HG02970 (cell line): ENCODE data around the gene ZC3H11A.
A peak's percentile ranks its signal among the peaks of the same experiment; 100 is the strongest.
"Not testable (repeated sequence)": the region's sequence is repeated elsewhere in the genome, so short reads cannot be mapped to it uniquely, and the experiment has no call there.

Experiments
- ATAC-seq: cut with Tn5 transposase; IDR thresholded peaks from one replicate; pipeline ENCODE4 v1.9.1; 2021; ENCODE audit warnings: mild to moderate bottlenecking, moderate library complexity, moderate number of reproducible peaks; ENCODE audit not compliant: unreplicated experiment, low FRiP score

ZC3H11A gene

DNA sequence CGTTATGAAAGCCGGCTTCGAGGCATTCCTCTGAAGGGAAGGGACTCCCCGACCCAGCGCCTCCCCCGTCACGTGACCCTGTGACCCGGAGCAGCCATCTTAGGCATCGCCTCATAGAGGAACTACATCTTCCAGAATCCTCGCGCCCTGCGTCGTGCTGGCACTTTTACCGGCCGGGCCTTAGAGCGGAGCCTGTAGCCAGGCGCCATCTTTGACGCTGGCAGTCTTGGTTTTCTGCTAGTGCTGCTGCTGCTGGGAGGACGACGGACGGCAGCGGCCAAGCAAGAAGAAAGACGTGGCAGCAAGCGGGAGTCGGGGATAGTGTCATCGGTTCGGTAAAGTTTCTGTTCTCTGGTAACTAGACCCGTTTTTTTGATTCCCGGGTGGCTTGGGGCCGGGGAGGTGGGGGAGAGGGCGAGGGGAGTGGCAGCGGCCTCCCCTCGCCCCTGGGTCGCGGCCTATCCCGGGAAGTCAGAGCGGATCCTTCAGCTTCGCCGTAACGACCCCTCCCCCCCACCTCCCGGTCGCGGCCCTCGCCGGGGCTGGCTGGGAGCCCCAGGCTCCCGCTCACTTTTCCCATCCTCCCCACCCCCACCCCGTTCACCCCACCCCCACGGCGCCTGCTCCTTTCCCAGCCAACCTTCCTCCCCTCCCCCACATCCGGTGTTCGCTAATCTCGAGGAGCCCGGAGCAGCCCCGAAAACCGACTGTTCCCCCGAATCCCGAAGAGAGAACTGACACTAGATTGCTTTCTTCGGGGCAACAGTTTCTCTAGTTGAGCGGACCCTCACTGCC, at the start of gene ZC3H11A, which contains the start of gene ZBED6:
Gene ZC3H11A, plus strand, starts transcription at position 183 of the 795 bp plus-strand sequence. CDS start 21,448 bp downstream, outside the sequence.
Gene ZBED6, plus strand, starts transcription at position 183 of the 795 bp plus-strand sequence. CDS start 1,900 bp downstream, outside the sequence.
- peak; percentile 93 for ATAC-seq

DNA sequence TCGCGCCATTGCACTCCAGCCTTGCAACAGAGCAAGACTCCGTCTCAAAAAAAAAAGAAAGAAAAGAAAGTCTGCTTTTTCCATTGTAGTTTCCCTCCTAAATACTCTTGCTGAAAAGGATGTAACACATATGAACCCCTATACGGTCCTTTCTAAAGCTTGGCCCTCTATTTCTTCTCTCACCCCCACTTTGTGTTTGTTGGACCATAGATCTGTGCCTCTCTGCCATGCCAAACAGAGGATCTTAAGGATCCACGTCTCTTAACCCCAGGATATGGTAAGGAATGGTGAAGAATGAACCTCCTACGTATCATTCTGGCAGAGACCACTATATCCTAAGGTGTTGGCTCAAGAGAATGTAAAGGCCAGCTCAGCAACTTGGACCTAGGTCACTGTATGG, 49.1 kb upstream of the ZC3H11A start:
- ATAC-seq, result no peak

- ATAC-seq, result no peak
These were observed 44.4 kb upstream of the ZC3H11A start for GRCh38 chr1:203751051-203751450.

- not testable (repeated sequence) for ATAC-seq
These were observed 43.6 kb upstream of the ZC3H11A start for GRCh38 chr1:203751618-203752361.

DNA sequence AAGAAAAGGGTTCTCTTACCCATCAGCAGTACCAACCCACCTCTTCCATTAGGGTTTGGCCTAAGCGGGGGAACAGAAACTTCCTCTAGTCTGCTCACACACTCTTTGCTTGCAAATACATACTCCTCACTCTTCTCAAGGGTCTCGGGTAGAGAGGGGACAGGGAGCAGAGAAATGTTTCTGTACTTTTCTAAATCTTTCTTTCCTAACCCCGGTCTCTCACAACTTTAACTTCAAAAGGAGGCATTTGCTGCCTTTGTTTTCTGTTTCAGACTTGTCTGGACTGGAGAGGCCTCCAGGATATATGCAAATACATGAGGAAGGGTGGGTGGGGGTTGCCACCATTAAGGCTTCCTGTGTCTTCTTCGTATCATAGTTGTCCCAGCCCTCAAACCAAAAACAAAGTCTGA, 41.0 kb upstream of the ZC3H11A start:
- ATAC-seq, result no peak

- no peak for ATAC-seq
These were observed 39.4 kb upstream of the ZC3H11A start for GRCh38 chr1:203756036-203756435.

DNA sequence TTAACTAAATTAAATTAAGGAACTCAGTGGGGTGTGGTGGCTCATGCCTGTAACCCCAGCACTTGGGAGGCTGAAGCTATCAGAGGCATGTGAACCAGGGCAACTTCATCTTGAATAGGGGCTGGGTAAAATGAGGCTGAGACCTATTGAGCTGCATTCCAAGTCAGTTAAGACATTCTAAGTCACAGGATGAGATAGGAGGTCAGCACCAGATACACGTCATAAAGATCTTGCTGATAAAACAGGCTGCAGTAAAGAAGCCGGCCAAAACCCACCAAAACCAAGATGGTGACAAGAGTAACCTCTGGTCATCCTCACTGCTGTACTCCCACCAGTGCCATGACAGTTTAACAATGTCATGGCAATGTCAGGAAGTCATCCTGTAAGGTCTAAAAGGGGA, 36.7 kb upstream of the ZC3H11A start:
- ATAC-seq, result not testable (repeated sequence)

DNA sequence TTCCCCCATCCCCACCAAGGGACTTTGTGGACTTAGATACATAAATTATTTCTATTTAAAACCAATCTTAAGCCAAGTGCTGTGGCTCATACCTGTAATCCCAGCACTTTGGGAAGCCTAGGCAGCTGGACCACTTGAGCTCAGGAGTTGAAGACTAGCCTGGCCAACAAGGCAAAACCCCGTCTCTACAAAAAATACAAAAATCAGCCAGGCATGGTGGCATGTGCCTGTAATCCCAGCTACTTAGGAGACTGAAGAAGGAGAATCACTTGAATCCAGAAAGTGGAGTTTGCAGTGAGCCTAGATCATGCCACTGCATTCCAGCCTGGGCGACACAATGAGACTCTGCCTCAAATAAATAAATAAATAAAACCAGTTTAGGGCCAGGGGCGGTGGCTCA, 34.9 kb upstream of the ZC3H11A start:
- ATAC-seq, result no peak

DNA sequence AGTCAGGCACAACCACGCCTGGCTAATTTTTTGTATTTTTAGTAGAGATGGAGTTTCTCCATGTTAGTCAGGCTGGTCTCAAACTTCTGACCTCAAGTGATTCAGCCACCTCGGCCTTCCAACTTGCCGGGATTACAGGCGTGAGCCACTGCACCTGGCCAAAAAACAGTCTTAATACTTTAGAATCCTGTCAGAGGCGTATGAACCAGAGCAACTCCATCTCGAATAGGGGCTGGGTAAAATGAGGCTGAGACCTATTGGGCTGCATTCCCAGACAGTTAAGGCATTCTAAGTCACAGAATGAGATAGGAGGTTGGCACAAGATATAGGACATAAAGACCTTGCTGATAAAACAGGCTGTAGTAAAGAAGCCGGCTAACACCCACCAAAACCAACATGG, 33.5 kb upstream of the ZC3H11A start:
- not testable (repeated sequence) for ATAC-seq

DNA sequence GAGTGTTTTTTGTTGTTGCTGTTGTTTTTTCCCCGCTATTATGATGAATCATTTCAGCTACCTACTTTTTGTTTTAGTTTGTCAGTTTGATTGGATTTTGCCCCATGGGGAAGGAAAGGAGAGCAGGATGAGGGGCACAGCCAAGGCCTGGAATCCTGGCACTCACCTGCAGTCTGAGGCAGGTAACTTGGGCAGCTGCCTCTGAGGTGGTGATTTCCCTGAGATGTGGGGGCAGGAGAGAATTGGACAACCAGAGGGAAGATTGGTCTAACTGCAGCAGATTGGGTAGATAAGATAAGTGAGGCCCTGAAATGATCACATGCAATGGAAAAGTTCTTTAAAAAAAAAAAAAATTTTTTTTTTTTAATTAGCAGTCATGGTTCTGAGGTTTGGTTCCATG, 31.9 kb upstream of the ZC3H11A start:
- no peak for ATAC-seq

DNA sequence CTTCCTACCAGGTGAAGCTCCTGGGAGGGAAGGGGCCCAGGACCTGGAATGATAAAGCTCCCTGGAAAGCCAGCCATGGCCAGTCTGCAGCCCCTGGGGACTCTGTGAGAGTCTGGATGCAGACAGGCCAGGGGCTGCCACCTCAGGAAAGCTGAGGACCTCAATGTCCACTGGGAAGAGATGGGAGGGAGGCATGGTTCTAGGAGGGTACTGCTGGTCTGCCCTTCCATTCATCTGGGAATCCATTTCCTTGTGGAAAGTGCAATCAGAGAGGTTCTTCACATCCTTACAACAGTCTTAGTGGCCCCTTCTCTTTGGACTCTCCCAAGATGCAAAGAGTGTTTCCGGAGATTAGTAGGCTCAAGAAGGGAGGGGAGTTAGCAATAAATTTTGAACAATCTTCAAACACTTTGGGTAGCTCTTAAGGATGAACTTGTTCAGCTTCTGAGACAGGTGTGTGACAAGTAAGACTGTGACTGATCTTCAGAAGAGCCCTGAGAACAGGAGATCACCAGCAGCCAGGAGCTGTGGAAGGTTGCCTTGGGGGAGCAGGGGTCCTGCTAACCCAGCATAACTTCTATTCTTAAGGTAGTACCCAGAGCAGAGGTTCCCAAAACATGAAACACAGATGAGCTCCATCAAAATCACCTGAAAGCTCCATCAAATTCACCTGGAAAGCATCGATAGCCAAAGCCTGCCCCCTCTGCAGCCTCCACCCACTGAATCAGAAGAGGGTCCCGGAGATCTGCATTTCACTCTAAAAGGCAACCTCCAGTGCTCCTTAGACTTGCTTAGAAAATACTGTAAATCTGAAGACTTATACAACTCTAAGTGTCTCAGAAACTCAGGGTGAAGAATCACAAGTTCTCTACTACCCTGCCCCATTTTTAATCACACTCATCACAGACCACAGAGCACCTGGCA, 31.1 kb upstream of the ZC3H11A start:
- ATAC-seq, result no peak

GRCh38 chr1:203765029-203765837, 30.2 kb upstream of the ZC3H11A start, which contains the start of gene LAX1:
LAX1 (plus strand) TSS chr1:203765183; CDS start chr1:203765566, 383 bp downstream.
- no peak for ATAC-seq

- no peak for ATAC-seq
These were observed 27.2 kb upstream of the ZC3H11A start for GRCh38 chr1:203768256-203768655.

GRCh38 chr1:203769505-203770343, 25.7 kb upstream of the ZC3H11A start:
- no peak for ATAC-seq

- no peak for ATAC-seq
These were observed 23.5 kb upstream of the ZC3H11A start for GRCh38 chr1:203771901-203772301.

DNA sequence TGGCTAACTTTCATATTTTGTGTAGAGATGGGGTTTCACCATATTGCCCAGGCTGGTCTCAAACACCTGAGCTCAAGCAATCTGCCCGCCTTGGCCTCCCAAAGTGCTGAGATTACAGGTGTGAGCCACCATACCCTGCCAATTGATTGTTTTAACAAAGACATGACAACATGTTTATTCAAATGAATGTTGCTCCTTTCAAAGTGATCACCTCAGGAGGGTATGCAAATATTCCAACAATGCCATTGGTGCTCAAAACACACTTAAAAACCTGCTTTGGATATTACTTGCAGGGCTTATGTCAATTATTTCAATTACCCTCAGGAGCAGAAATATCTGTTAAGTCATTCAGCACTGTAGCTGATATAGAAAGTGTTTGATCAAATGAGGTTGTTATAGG, 22.6 kb upstream of the ZC3H11A start:
- ATAC-seq, result no peak

- ATAC-seq, result no peak
These were observed 18.8 kb upstream of the ZC3H11A start for GRCh38 chr1:203776636-203777035.

GRCh38 chr1:203777596-203777995, 17.8 kb upstream of the ZC3H11A start:
- no peak for ATAC-seq

GRCh38 chr1:203778146-203778545, 17.3 kb upstream of the ZC3H11A start:
- ATAC-seq, result no peak
